ENCODE data around the gene NCOA6. TPM values are rescaled to one million over a fixed set of nuclear protein-coding genes. Genes with fewer than 3 reads are reported as not detected.
"Not testable (repeated sequence)": the region's sequence is repeated elsewhere in the genome, so short reads cannot be mapped to it uniquely, and the experiment has no call there.

NCOA6 gene
- total and polyA plus RNA-seq, 3 experiments from 2014 or later, result 11.4 to 23.1 (median 22.7) TPM

- Histone ChIP-seq H3K27me3 (ENCODE audit: insufficient read depth, low read length, poor library complexity, severe bottlenecking) (no peaks in the 10 kb centered on the region), H3K27ac (ENCODE audit: low read depth, low read length) (peak overlapping the region; percentile 84), H3K4me3 (ENCODE audit: low read length) (peak overlapping the region; percentile 69), H3K36me3 (ENCODE audit: insufficient read depth, low read length) (no peaks in the 10 kb centered on the region), H3K4me1 (ENCODE audit: insufficient read depth, low read length) (peaks cover 29% of the 10 kb centered on the region), H3K9me3 (ENCODE audit: low read length) (no peaks in the 10 kb centered on the region)
- peak; percentile 61 to 79 (median 63) for DNase-seq
- Mint-ChIP-seq H3K36me3 (peaks cover 0 to 15% (median 9%) of the 10 kb centered on the region in 3 donors), H3K27me3 (peaks cover 0 to 1% of the 10 kb centered on the region in 2 donors), H3K4me3 (peak overlapping the region; percentile 92 to 100 (median 96)), H3K4me1 (peaks cover 41 to 53% (median 51%) of the 10 kb centered on the region in 3 donors), H3K27ac (peak overlapping the region; percentile 91 to 99 (median 96)), H3K9me3 (no peaks in the 10 kb centered on the region)
- ChIA-PET POLR2A (interaction anchor here (0.6 to 1.3 kb wide), 2 partner anchors 453 to 601 kb away, joined by 3 to 4 read pairs; partner anchors contain the start of gene MMP24OS), CTCF (interaction anchor here (0.6 to 1.3 kb wide), 3 partner anchors 10 to 55 kb away, joined by 3 to 4 read pairs (median 3); no protein-coding TSS in a partner anchor)
Measured at GRCh38 chr20:34824452-34824805, 1.0 kb downstream of the NCOA6 start.

DNA sequence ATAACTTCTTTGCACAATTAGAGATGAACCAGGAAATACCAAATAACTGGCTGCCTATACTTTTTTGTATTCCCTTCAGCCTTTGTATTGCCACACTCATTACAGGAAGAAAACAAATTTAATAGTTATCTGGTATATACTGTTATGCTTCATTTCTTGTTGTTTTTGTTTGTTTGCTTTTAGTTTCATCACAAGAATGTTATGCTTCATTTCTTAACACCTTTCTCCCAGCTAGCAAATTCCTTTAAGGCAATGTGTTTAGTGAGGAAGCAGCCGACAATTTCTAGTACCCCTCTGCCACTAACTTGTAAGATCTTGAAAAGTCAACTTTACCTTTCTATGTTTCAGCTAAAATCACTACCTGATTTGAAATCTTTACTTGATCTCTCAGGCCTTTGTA is 1.4 kb downstream of the NCOA6 start:
- H3K4me3 ChIP-seq (ENCODE audit: low read length), result peak overlapping the region; percentile 69

GRCh38 chr20:34820805-34821578 is 4.5 kb downstream of the NCOA6 start:
- no peaks in the 10 kb centered on the region for H3K9me3 ChIP-seq (ENCODE audit: low read length)
- Mint-ChIP-seq H3K36me3 (peaks cover 0 to 15% (median 7%) of the 10 kb centered on the region in 3 donors), H3K4me3 (peak overlapping the region in 2 of 7 donors; percentile 12 to 27), H3K27ac (peak overlapping the region in 1 of 8 donors; percentile 68), H3K4me1 (peaks cover 57 to 79% (median 76%) of the 10 kb centered on the region in 3 donors), H3K27me3 (peaks cover 0 to 1% of the 10 kb centered on the region in 2 donors), H3K9me3 (no peaks in the 10 kb centered on the region)
- H3K4me3 ChIP-seq (ENCODE audit: low read length), result no peak overlapping the region
- no peaks in the 10 kb centered on the region for H3K27me3 ChIP-seq (ENCODE audit: insufficient read depth, low read length, poor library complexity, severe bottlenecking)
- ChIA-PET POLR2A (no interaction called here), CTCF (no interaction called here)
- H3K27ac ChIP-seq (ENCODE audit: low read depth, low read length), result no peak overlapping the region
- no peak for DNase-seq
- no peaks in the 10 kb centered on the region for H3K36me3 ChIP-seq (ENCODE audit: insufficient read depth, low read length)
- H3K4me1 ChIP-seq (ENCODE audit: insufficient read depth, low read length), result peaks cover 36% of the 10 kb centered on the region

More for the DNA sequence above, 1.4 kb downstream of the NCOA6 start:
- no peak for DNase-seq
- Mint-ChIP-seq H3K27me3 (peaks cover 0 to 1% of the 10 kb centered on the region in 2 donors), H3K27ac (peak overlapping the region; percentile 91 to 99 (median 96)), H3K36me3 (peaks cover 0 to 15% (median 9%) of the 10 kb centered on the region in 3 donors), H3K4me1 (peaks cover 43 to 57% (median 55%) of the 10 kb centered on the region in 3 donors), H3K4me3 (peak overlapping the region; percentile 92 to 100 (median 96)), H3K9me3 (no peaks in the 10 kb centered on the region)
- Histone ChIP-seq H3K27ac (ENCODE audit: low read depth, low read length) (peak overlapping the region; percentile 84), H3K27me3 (ENCODE audit: insufficient read depth, low read length, poor library complexity, severe bottlenecking) (no peaks in the 10 kb centered on the region), H3K36me3 (ENCODE audit: insufficient read depth, low read length) (no peaks in the 10 kb centered on the region), H3K4me1 (ENCODE audit: insufficient read depth, low read length) (peaks cover 31% of the 10 kb centered on the region), H3K9me3 (ENCODE audit: low read length) (no peaks in the 10 kb centered on the region)
- ChIA-PET CTCF (interaction anchor here (1.1 to 1.3 kb wide), 2 partner anchors 24 to 54 kb away, joined by 3 to 4 read pairs; no protein-coding TSS in a partner anchor), POLR2A (interaction anchor here (0.6 to 1.3 kb wide), 2 partner anchors 454 to 602 kb away, joined by 3 to 4 read pairs; partner anchors contain the start of gene MMP24OS)

- peaks cover 0 to 8% (median 7%) of the 10 kb centered on the region in 3 donors for H3K36me3 Mint-ChIP-seq
- Histone ChIP-seq H3K27me3 (ENCODE audit: insufficient read depth, low read length, poor library complexity, severe bottlenecking) (no peaks in the 10 kb centered on the region), H3K9me3 (ENCODE audit: low read length) (no peaks in the 10 kb centered on the region), H3K27ac (ENCODE audit: low read depth, low read length) (no peak overlapping the region), H3K4me3 (ENCODE audit: low read length) (no peak overlapping the region), H3K4me1 (ENCODE audit: insufficient read depth, low read length) (peaks cover 18% of the 10 kb centered on the region), H3K36me3 (ENCODE audit: insufficient read depth, low read length) (no peaks in the 10 kb centered on the region)
- peak overlapping the region in 1 of 8 donors; percentile 29 for H3K27ac Mint-ChIP-seq
- no peak overlapping the region for H3K4me3 Mint-ChIP-seq
- CTCF ChIA-PET, result no interaction called here
- no peaks in the 10 kb centered on the region for H3K9me3 Mint-ChIP-seq
- peaks cover 0 to 1% of the 10 kb centered on the region in 2 donors for H3K27me3 Mint-ChIP-seq
- peaks cover 49 to 67% (median 64%) of the 10 kb centered on the region in 3 donors for H3K4me1 Mint-ChIP-seq
- no peak for DNase-seq
- POLR2A ChIA-PET, result no interaction called here
Measured at GRCh38 chr20:34817801-34818200, 7.7 kb downstream of the NCOA6 start.

- Mint-ChIP-seq H3K27ac (peak overlapping the region in 1 of 8 donors; percentile 38), H3K27me3 (peaks cover 0 to 1% of the 10 kb centered on the region in 2 donors)
- CTCF ChIA-PET, result no interaction called here
Measured at GRCh38 chr20:34817072-34817471, 8.4 kb downstream of the NCOA6 start.

GRCh38 chr20:34815636-34816035 is 9.8 kb downstream of the NCOA6 start:
- Histone ChIP-seq H3K9me3 (ENCODE audit: low read length) (no peaks in the 10 kb centered on the region), H3K4me1 (ENCODE audit: insufficient read depth, low read length) (peaks cover 7% of the 10 kb centered on the region), H3K27me3 (ENCODE audit: insufficient read depth, low read length, poor library complexity, severe bottlenecking) (no peaks in the 10 kb centered on the region), H3K27ac (ENCODE audit: low read depth, low read length) (no peak overlapping the region), H3K36me3 (ENCODE audit: insufficient read depth, low read length) (no peaks in the 10 kb centered on the region), H3K4me3 (ENCODE audit: low read length) (no peak overlapping the region)
- POLR2A ChIA-PET, result no interaction called here
- H3K27ac Mint-ChIP-seq, result peak overlapping the region in 1 of 8 donors; percentile 24
- H3K27me3 Mint-ChIP-seq, result no peaks in the 10 kb centered on the region
- H3K9me3 Mint-ChIP-seq, result no peaks in the 10 kb centered on the region
- peaks cover 36 to 66% (median 59%) of the 10 kb centered on the region in 3 donors for H3K4me1 Mint-ChIP-seq
- CTCF ChIA-PET, result no interaction called here
- DNase-seq, result no peak
- peaks cover 0 to 4% (median 0%) of the 10 kb centered on the region in 3 donors for H3K36me3 Mint-ChIP-seq
- H3K4me3 Mint-ChIP-seq, result no peak overlapping the region

More at GRCh38 chr20:34817072-34817471, 8.4 kb downstream of the NCOA6 start:
- Mint-ChIP-seq H3K36me3 (peaks cover 0 to 5% (median 4%) of the 10 kb centered on the region in 3 donors), H3K4me3 (no peak overlapping the region), H3K9me3 (no peaks in the 10 kb centered on the region), H3K4me1 (peaks cover 46 to 66% (median 62%) of the 10 kb centered on the region in 3 donors)
- Histone ChIP-seq H3K27me3 (ENCODE audit: insufficient read depth, low read length, poor library complexity, severe bottlenecking) (no peaks in the 10 kb centered on the region), H3K9me3 (ENCODE audit: low read length) (no peaks in the 10 kb centered on the region), H3K27ac (ENCODE audit: low read depth, low read length) (no peak overlapping the region), H3K4me1 (ENCODE audit: insufficient read depth, low read length) (peaks cover 10% of the 10 kb centered on the region), H3K4me3 (ENCODE audit: low read length) (no peak overlapping the region), H3K36me3 (ENCODE audit: insufficient read depth, low read length) (no peaks in the 10 kb centered on the region)
- no peak for DNase-seq
- POLR2A ChIA-PET, result no interaction called here

GRCh38 chr20:34808583-34808982 is 16.9 kb downstream of the NCOA6 start:
- no peak overlapping the region for H3K27ac ChIP-seq (ENCODE audit: low read depth, low read length)
- POLR2A ChIA-PET, result no interaction called here
- H3K27me3 ChIP-seq (ENCODE audit: insufficient read depth, low read length, poor library complexity, severe bottlenecking), result no peaks in the 10 kb centered on the region
- DNase-seq, result no peak
- H3K4me1 ChIP-seq (ENCODE audit: insufficient read depth, low read length), result peaks cover 3% of the 10 kb centered on the region
- H3K9me3 ChIP-seq (ENCODE audit: low read length), result no peaks in the 10 kb centered on the region
- Mint-ChIP-seq H3K4me3 (no peak overlapping the region), H3K27ac (peak overlapping the region in 1 of 8 donors; percentile 46), H3K36me3 (peaks cover 0 to 7% (median 1%) of the 10 kb centered on the region in 3 donors), H3K9me3 (no peaks in the 10 kb centered on the region), H3K4me1 (peaks cover 11 to 54% (median 41%) of the 10 kb centered on the region in 3 donors), H3K27me3 (no peaks in the 10 kb centered on the region)
- no peaks in the 10 kb centered on the region for H3K36me3 ChIP-seq (ENCODE audit: insufficient read depth, low read length)
- no peak overlapping the region for H3K4me3 ChIP-seq (ENCODE audit: low read length)
- CTCF ChIA-PET, result interaction anchor here (1.3 kb wide), 1 partner anchor 17 kb away, joined by 4 read pairs; the partner anchor contains the start of gene NCOA6

DNA sequence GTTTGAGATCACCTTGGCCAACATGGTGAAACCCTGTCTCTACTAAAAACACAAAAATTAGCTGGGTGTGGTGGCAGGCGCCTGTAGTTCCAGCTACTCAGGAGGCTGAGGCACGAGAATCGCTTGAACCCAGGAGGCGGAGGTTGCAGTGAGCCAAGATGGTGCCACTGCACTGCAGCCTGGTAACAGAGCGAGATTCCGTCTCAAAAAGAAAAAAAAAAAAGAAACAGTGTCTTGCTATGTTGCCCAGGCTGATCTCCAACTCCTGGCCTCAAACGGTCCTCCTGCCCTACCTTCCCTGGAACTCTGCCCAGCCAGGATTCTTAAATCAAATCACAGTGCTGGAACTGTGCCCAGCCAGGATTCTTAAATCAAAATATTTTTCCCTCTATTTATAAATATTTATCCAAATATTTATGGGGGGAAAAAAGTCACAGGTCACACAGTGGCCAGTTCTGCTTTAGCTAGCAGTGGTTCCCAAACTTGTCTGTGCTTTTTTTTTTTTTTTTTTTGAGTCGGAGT is 17.4 kb downstream of the NCOA6 start:
- H3K9me3 Mint-ChIP-seq; DNase-seq; POLR2A ChIA-PET; H3K36me3 ChIP-seq (ENCODE audit: insufficient read depth, low read length); H3K27me3 ChIP-seq (ENCODE audit: insufficient read depth, low read length, poor library complexity, severe bottlenecking); H3K4me1 ChIP-seq (ENCODE audit: insufficient read depth, low read length); H3K4me3 Mint-ChIP-seq; H3K27ac Mint-ChIP-seq; H3K36me3 Mint-ChIP-seq; H3K27me3 Mint-ChIP-seq; H3K9me3 ChIP-seq (ENCODE audit: low read length); H3K27ac ChIP-seq (ENCODE audit: low read depth, low read length); H3K4me3 ChIP-seq (ENCODE audit: low read length); CTCF ChIA-PET: not testable (repeated sequence)
- H3K4me1 Mint-ChIP-seq, result peaks cover 11 to 54% (median 41%) of the 10 kb centered on the region in 3 donors
